Activated CD8-positive, alpha-beta memory T cell treated with anti-CD3 and anti-CD28 coated beads, Interleukin-2, amount 50 U/mL, for 1 hour (primary cell): ENCODE results near the gene STK17A.

Source experiments
- DNase-seq: peaks from one replicate; pipeline ENCODE4 v3.0.0-alpha.2; 2020; ENCODE audit errors: extremely low read depth

STK17A gene

GRCh38 chr7:43582503-43583423 is at the start of gene STK17A:
STK17A (plus strand) TSS chr7:43583108; CDS start chr7:43583244, 136 bp downstream.
- DNase-seq: peak; percentile 83

DNA sequence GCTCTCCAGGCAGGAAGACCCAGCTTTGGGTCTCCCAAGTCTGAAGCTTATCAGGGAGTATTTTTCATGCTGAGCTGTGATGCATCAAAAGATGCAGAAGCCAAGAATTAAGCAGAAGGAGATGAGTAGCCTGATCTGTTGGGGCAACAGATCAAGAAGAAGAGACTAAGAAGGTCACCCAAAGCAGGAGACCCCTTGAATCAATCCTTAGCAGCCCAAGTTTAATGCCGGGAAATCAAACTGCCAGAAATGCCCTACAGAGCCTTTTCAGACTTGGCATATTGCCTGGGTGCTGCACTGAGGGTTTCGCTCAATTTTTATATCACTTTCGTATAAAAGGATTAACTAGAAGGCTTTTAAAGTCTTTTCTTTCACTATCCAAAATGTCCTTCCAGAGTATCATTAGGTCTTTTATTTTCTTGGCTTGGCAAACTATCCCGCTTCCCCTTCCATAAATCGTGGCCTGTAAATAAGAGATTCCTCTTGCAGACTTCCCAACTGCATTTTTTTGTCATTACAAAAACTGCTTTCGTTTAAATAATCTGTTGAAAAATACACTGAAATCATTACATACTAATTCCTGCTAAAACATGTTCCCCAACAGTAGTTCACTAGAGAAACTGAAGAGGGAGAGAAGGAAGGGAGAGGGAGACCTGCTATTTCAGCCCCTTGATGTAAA is 49.0 kb upstream of the STK17A start:
- no peak for DNase-seq

GRCh38 chr7:43535031-43535451 is 47.9 kb upstream of the STK17A start:
- no peak for DNase-seq

DNA sequence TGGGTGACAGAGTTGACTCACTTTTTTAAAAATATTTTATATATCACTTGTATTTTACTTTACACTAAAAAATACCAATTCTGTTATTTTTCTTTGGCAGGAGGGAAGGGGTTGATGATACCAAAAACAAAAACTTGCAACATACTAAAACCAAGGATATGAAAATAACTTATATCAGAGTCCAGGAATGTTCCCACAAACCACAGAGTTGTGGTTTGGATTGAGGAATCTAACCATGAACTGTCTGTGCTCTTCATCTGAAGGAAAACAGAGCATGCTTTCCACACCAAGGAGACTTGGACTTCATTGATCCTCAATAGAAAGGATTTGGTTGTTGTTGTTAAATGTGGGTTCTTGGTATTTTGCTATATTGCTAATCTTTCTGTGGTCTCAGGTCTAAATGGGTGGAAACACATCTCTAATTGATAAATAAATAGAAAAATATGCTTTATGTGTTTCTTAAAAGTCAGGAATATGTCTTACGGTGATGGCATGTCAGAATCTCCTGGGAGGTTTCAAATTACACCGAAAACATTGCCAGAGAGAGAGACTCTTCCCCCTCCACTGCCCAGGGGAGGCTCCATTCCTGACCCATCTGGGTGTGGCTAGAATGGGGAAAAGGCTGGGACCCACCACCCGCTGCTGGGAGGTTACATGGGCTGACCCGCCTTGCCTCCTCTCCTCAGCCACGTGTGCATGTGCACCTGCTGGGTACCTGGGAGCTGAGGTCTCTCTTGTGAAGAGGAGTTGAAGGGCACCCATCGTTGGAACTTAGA is 46.9 kb upstream of the STK17A start:
- no peak for DNase-seq

DNA sequence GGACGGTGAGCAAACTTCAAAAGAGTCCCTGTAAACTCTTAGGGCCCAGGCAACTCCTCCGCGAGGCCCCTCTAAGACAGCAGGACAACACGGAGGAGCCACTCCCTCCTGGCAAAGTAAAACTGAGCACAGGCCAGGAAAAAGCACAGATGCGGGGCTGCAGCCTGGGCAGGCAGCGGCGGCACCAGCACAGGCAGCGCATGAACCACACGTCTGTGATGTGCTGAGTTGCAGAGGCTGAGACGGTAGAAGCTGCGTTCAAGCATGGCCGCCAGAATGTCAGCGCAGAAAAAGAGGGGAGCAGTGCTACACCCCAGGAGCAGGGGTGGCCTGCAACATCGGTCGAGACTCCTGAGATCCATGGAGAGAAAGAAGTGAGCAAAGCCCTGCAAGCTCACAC is 46.1 kb upstream of the STK17A start:
- DNase-seq: no peak

- DNase-seq: no peak
Observed at GRCh38 chr7:43537765-43538403, 45.0 kb upstream of the STK17A start.

DNA sequence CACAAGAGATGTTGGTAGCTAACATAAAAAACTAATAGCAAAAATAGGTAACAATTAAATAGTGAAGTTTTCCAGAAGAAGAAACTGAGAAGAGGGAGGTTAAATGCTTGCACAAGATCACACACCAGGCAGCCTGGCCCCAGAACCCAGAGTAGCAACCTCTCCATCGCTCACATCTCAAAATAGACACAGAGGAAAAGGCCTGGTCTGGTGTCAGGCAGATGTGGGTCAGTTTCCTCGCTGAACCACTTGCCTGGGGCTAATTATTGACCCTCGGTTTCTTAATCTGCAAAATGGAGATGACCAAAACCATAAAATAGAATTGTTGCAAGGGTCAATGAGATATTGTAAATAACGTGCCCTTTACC is 44.5 kb upstream of the STK17A start:
- DNase-seq: no peak

DNA sequence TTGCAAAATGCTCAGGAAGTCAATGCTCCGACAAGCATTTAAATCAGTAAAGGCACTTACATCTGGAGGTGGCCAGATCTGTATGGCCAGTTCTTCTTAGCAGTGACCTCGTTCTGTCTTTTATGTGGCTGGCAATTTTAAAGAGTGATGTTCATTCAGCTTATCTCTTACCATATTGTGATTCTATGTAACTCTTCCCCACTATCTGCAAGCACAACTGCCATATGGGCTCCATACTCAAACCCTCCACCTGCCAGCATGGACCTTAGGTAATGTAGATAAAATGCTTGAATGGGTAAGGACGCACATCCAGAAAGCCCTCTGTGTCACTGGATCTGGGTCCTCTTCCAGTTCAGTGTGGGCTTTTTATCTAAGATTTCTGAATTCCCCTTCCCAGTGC is 42.4 kb upstream of the STK17A start:
- DNase-seq: no peak

- DNase-seq: no peak
Observed at GRCh38 chr7:43542716-43543115, 40.2 kb upstream of the STK17A start.

GRCh38 chr7:43546231-43546630 is 36.7 kb upstream of the STK17A start:
- DNase-seq: no peak

GRCh38 chr7:43550427-43550826 is 32.5 kb upstream of the STK17A start:
- DNase-seq: no peak

GRCh38 chr7:43552122-43552521 is 30.8 kb upstream of the STK17A start:
- DNase-seq: no peak

- DNase-seq: no peak
Observed at GRCh38 chr7:43553999-43554398, 28.9 kb upstream of the STK17A start.

- DNase-seq: no peak
Observed at GRCh38 chr7:43554423-43554822, 28.5 kb upstream of the STK17A start.

- no peak for DNase-seq
Observed at GRCh38 chr7:43557831-43558495, 24.9 kb upstream of the STK17A start.

DNA sequence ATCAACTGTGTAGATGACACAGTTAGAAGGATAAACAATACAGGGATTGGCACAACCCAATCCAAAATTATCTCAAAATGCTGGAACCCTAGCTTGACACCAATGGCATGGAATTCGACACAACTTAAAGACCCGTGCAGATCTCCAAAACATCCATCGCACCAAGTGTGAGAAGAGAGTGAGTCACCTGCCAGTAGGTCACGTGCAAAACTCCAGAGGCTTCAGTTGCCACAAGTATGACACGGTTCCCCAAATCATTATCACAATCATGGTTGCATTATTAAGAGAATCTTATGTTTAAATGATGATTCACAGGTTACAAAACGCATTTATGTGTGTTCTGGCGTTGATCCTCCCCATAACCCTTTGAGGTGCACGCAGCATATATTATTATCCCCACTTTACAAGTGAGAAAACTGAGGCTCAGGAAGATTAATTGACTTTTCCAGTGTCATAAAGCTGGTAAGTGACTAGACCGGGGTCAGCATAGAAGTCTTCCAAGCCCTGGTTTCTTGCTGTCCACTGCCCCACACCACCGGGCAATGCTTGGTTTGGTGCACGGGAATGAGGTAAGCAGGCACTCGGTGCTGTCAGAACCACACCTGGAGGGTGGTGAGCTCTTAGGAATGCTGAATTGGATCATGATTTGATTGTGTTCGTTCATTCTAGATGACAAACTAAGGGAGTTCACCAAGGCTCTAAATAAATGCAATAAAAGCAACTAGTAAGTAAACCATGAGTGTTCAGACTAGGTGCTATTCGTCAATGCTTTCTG is 23.6 kb upstream of the STK17A start:
- DNase-seq: no peak

DNA sequence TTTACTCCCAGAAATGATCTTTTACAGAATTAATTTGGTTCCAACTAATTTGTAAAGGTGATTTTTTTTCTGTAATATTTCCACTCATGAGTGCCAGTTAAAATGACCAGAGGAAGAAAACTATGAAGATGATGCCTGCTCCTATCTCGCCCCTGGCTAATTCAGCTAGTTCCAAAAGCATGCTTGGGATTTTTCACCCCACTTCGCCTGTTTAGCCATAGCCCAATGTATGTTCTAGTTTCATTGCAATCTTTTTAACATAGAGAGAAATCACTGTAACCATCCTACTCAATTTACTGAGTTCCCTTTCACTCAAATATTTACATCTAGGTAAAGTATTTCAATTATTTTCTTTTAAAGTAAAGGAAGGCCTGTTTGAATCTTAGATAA is 23.0 kb upstream of the STK17A start:
- DNase-seq: no peak

GRCh38 chr7:43560742-43561330 is 22.1 kb upstream of the STK17A start:
- DNase-seq: no peak

DNA sequence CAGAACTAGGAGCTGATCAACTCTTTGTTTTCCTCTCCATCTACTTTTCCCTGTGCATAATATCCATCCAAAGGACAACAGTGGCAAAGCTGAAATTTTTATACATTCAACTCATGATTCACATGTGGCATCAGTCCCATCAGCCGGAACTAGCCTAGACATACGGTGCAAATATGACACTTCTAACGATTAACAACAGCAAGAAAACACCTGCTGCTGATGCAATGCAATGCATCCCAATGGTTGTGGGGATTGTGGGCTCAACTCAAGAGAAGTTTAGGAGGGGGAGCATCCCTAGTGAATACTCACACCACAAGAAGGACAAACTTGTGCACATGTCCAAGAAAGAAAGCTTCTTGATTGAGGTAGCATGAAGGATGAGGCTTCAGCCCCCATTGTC is 20.5 kb upstream of the STK17A start:
- no peak for DNase-seq

DNA sequence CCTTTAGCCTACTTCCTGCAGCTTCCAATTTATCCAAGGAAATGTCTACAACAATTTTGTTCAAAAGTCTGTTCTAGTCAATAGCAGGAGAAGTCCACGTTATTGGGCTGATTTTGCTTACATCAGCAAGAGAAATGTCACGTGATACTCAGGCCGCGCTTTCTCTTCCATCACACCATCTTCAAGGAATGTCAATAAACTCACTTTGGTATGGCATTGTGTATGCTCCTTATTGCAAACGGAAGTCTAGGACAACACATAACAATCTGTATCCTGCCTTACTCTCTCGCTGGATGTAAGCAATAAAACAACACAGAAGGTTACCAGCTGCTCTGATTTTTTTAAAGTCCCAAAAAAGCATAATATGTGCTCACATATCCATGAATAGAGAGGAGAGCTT is 17.1 kb upstream of the STK17A start:
- DNase-seq: no peak
